Fibroblast of skin of back (primary cell): ENCODE measurements around the gene UBA7.

Experiments used
- DNase-seq: peaks from one replicate; pipeline ENCODE4 v3.0.0-alpha.2; 2013

Gene UBA7

DNA sequence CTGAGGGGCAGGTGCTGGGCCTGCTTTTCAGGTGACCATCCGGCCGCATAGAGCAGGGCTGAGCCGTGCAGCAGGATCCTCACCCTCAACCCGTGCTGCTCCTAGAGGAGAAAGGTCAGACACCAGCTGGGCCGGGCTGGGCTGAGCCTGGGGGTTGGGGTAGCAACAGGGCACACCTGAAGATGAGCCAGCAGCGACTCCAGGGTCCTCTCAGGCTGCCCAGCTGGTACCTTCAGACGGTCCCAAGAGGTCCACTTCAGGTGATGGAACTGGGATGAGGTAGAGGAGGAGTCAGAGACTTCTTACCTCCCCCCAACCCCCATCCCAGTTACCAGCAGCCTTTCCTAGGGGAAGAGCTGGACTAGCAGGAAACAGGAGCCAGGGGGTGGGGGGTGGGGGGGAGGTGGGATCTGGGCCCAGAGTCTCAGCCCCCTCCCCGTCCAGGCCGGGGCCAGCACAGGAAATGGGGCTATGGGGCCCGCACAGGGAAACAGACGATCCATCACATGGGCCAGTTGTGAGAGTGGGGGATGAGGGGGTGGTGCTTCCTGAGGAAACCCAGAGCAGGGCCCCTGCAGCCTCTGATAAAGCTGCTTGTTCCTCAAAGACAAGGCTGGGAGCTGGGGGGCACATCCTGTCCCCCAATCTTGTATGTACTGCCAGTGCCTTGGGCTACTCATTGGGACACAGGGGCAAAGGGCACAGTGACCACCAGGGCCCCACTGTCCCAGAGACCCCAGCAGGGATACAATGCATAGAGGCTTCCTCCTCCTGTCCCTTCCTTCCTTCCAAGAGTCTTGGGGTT, 7.7 kb downstream of the UBA7 start:
- peak; percentile 39 for DNase-seq

DNA sequence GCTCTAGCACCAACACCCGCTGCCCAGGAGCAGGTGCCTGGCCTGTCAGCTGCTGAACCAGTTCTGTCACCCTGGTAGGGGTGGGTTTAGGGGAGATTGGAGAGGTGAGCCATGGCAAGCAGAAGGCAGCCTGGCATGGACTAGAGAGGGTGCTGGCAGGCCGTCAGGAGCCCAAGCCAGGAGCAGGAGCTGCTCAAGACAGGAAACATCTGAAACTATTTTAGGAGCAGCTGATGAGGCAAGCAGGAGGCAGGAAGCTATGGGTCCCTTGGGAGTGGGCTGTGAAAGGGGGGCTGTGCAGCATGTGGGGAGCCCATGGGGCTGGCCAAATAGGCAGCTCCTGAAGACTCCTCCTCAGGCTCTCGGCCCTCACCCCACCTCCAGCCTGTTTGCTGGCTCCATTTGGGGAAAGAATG, 8.4 kb downstream of the UBA7 start:
- DNase-seq = peak; percentile 93

DNA sequence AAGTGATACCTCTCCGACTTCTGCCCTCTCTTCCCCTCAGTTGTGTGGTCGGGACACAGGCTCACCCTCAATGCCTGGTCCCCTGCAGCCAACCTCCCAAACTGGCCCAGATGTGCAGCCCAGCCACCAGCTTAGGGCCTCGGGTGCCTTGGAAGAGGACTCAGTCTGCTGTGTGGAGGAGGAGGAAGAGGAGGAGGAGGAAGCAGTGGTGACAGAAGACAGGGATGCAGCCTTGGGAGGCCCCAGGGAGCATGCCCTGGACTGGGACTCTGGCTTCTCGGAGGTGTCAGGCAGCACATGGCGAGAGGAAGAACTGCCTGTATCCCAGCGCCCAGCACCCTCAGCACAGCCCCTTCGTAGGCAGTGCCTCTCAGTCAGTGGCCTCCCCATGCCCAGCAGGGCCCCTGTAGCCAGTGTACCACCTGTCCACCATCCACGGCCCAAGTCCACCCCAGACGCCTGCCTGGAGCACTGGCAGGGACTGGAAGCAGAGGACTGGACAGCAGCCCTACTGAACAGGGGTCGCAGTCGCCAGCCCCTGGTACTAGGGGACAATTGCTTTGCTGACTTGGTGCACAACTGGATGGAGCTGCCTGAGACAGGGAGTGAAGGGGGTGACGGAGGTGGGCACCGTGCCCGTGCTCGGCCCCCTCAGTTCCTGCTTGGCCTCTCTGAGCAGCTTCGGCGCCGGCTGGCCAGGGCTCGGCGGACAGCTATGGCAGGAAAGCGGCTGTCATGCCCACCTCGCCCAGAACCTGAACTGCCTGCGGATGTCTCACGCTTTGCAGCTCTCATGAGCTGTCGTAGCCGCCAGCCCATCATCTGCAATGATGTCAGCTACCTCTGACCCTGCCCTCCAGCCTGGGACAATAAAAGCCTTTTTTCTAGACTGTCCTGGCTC, 9.4 kb downstream of the UBA7 start:
- no peak for DNase-seq

DNA sequence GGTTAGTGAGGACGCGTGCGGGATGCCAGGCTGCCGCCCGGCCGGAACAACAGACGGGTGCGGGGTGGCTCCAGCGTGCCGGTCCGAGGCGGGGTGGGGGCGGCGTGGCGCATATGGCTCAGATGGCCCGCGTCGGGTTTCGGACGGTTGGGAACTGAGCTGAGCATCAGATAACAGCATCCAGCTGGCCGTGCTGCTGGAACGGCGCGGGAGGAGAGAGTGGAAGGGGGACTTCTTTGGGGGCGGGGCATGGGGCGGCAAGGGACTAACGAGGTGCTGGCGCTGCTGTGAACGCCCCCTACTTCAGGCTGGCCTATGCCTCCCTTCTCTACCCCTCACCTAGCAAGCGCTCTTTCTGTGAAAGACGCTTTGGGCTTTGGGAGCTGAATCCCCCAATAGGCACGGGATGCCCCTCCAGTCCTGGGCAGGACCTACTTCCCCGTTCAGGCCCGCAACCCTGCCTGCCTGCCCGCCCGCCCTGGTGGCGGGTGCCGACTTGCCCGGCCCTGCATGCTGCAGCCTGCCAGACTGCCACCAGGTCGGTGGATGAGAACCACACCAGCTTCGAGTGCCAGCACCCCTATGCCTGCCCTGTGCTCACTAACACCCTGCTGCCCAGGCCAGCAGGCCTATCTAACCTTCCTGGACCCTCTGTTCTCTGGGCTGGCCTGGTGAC, 10.2 kb downstream of the UBA7 start:
- DNase-seq = no peak

DNA sequence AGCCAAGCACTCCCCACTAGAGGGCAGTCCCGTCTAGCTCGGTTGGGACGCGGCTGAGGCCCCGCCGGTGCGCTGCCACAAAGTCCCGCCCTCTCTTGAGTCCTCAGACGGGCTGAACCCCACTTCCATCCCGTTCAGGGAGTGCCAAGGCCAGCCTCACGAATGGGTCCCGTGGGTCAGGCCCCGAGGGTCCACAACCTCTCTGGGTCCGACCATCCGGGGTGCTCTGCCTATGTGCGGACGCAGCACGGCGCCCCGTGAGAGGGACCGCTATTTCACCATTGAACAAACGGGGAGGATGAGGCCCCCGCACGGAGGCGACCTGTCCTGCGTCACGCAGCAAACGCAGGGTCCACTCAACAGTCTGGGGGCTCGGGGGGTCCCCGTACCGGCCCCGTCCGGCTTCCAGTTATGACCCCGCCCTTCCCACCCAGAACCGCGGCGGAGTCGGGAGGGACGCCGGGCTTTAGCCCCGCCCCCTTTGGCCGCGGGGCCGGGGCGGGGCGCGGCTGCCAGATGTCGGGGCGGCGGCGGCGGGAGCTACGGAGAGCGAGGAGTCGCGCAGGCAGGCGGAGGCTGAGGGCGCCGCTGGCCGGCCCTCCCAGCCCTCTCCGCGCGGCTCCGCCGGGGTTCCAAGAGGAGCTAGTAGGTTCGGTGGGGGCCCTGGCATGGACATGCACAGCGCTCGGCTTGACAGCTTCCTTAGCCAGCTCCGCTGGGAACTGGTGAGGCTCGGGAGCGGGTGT, 10.9 kb downstream of the UBA7 start, which contains the start of gene INKA1:
Gene INKA1, plus strand, starts transcription at position 543 of the 746 bp plus-strand sequence. Its CDS starts 132 bp downstream, at position 675.
- peak; percentile 78 for DNase-seq

GRCh38 chr3:49801160-49801559, 12.6 kb downstream of the UBA7 start:
- DNase-seq = no peak

- peak; percentile 80 for DNase-seq
Observed at GRCh38 chr3:49799761-49800160, 14.0 kb downstream of the UBA7 start, which contains the start of gene CDHR4. Gene CDHR4, minus strand, starts transcription at chr3:49799873. Its CDS starts 61 bp downstream, at chr3:49799812.

DNA sequence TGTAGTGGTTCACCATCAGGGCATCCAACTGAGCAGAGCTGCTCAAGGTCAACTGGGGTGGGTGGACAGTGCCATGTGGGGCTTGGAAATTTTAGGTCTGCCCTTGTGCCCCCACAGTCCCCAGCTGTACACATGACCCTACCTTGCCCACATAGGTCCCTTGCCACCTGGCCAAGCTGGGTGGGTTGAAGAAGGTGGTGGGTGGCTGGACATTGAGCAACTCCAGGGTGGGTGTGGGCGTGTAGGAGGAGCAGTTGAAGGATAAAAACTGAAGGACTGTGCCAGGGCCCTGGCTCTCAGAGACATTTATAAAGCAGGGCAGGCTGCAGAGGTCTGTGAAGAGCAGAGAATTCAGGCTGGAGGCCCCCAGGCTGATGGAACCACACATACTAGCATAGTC, 14.6 kb downstream of the UBA7 start:
- no peak for DNase-seq

GRCh38 chr3:49794926-49795905, 18.5 kb downstream of the UBA7 start:
- DNase-seq = no peak

DNA sequence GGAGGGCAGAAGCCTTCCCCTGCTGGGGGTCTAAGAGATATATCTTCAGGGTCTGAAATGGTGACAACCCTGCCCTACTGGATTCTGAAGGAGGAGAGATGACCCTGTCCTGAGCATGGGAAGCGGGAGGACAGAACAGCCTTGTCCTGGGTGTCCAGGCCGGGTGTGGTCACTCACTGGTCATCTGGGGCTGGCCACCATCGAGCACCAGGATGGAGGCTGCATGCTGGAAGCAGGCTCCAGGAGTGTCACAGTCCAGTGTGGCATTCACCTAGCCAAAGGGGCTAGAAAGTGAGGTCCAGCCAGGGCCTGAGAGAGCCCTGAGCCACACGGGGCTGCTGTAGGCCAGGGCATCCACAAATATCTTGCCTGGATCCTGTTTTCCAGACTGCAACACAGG, 19.3 kb downstream of the UBA7 start:
- DNase-seq = no peak

DNA sequence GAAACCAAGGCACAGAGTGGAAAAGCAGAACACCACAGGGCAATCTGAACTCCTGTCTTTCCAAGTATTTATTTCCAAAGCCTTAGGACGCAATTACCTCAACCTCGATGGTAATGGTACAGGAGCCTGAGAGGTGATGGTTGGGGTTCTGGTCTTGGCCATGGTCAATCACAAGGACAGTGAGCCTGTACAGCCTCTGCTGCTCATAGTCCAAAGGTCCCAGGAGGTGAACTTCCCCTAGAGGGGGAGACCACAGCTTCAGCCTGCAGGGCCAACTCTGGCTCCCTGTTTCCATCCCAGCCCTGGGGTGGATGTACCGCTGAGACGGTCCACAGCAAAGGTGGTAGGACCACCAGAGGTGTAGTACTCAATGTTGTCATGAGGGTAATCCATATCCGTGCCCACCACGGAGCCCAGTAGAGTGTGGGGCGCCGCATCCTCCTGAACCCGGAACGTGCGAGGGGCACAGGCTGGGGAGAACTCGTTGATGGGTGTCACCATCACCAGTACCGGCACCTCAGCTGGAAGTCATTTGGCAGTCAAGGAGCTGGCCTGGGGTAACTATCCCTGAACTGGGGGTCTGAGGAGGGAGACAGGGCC, 20.2 kb downstream of the UBA7 start:
- no peak for DNase-seq

- DNase-seq = no peak
Observed at GRCh38 chr3:49792371-49793150, 21.2 kb downstream of the UBA7 start.

DNA sequence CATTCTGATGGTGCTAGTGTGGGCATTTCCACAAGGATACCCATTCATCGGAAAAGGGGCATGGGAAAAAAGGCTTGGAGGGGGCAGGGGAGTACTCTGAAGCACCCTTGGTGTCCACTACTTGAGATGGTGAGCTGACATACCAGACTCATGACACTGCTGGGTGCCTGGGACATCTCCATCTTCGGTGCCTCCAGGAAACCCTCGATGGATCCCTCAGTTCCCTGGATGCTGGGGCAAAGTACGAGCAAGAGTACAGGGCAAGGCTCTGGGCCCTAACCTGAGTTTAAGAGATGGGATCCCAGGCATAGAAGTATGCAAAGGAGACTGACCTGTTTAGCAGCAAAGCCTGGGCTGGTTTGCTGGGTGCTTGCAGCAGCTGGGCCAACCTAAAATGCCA, 22.2 kb downstream of the UBA7 start:
- DNase-seq = no peak

GRCh38 chr3:49790626-49791411, 22.9 kb downstream of the UBA7 start:
- DNase-seq = peak; percentile 54

- no peak for DNase-seq
Observed at GRCh38 chr3:49788056-49788455, 25.7 kb downstream of the UBA7 start.

- DNase-seq = no peak
Observed at GRCh38 chr3:49787536-49787935, 26.2 kb downstream of the UBA7 start.

DNA sequence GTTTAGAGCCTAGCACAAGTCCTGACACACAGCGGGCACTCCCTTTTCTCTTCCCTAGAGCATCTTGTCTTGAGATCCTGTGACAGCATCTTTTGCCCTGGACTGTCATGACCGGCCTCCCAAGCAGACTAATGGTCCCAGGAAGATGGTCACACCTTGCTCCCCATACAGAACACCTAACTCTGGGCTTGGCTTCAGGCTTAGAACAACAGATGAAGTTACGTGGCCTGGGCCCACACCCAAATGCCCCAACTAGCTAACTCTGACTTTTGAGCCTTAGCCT, 26.6 kb downstream of the UBA7 start:
- no peak for DNase-seq

DNA sequence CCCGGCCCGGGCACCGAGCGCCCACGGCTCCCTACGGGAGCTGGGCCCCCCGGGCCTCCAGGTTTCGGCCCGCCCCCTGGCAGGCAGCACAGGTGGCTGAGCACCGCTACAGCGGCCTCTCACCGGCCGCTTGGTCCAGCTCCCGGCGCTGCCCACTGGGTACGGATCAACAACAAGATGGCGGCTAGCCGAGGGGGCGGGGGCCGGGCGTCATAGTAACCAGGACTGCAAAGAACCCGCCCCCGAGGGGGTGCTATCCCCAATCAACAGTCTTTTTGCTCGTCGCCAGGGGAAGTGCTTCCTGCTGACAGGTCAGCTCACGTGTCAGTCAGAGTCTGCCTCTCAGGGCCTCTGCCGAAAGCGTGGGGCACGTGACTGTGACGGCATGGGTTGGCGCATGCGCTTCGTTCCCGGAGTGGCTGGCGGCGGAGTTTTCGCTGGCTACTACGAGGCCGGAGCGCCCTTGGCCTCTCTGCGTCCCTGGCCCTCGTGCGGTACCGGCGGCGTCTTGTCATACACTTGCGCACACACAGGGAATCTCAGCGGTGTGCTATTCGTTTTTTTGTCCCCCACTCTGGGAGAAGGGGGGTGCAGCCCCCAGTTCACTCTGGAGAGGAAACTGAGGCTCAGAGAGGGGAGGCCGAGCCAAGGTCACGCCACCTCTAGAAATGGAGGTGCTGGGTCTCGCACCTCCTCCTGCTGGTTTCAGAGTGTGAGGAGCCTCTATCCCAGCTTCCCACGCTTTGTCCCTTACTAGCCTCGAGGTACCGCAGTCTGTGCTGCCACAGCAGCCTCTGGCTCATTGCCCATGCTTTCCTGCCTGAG, 27.2 kb downstream of the UBA7 start, which contains the start of gene IP6K1:
Gene IP6K1, minus strand, starts transcription at position 186 of the 825 bp plus-strand sequence. CDS start 38,502 bp downstream, outside the sequence.
- peak; percentile 100 for DNase-seq
